Measurements from ENCODE around the gene TMEM138. TPM values are rescaled to one million over a fixed set of nuclear protein-coding genes. Genes with fewer than 3 reads are reported as not detected.

Gene TMEM138
- total and polyA plus RNA-seq, 2 of the 13 experiments (the other 11 are each of a cell fraction or from before 2014, with no cell fraction given), result 43.5 to 61.0 TPM

- TF ChIP-seq ZNF414 (CRISPR knock-in tag; IDR thresholded peaks at IDR 0.05) (peak; percentile 76; the same call in 1 of the 2 replicates), GATAD2A (CRISPR knock-in tag; IDR thresholded peaks at IDR 0.05) (0 out of 2 replicates have a peak, but pooled peaks have one; percentile 33), HNF1B (CRISPR knock-in tag; IDR thresholded peaks at IDR 0.05) (0 out of 2 replicates have a peak, but pooled peaks have one; percentile 41), NFIB (CRISPR knock-in tag; IDR thresholded peaks at IDR 0.05; ENCODE audit: borderline replicate concordance) (0 out of 2 replicates have a peak, but pooled peaks have one; percentile 70), ZNF326 (CRISPR knock-in tag; IDR thresholded peaks at IDR 0.05; ENCODE audit: borderline replicate concordance) (no peak), MLX (CRISPR knock-in tag; IDR thresholded peaks at IDR 0.05) (peak; percentile 26; the same call in 1 of the 2 replicates), GLI4 (CRISPR knock-in tag; IDR thresholded peaks at IDR 0.05; ENCODE audit: borderline replicate concordance) (0 out of 2 replicates have a peak, but pooled peaks have one; percentile 79), ZNF703 (CRISPR knock-in tag; IDR thresholded peaks at IDR 0.05; ENCODE audit: borderline replicate concordance) (peak; percentile 50; the same call in 1 of the 2 replicates), CREBL2 (CRISPR knock-in tag; IDR thresholded peaks at IDR 0.05; ENCODE audit: borderline replicate concordance) (peak; percentile 90; the same call in 1 of the 2 replicates), NFIC (IDR thresholded peaks at IDR 0.05; ENCODE audit: low read length) (no peak), RNF219 (CRISPR knock-in tag; IDR thresholded peaks at IDR 0.05) (no peak), PCBP2 (optimal IDR thresholded peaks at IDR 0.05; ENCODE audit: low read depth, low read length, poor library complexity, severe bottlenecking) (no peak), SUZ12 (IDR thresholded peaks at IDR 0.05; ENCODE audit: low read depth, low read length) (peak; percentile 38), ZBTB14 (CRISPR knock-in tag; IDR thresholded peaks at IDR 0.05) (no peak), ARHGAP35 (CRISPR knock-in tag; IDR thresholded peaks at IDR 0.05; ENCODE audit: borderline replicate concordance) (no peak), SNAPC4 (CRISPR knock-in tag; IDR thresholded peaks at IDR 0.05) (peak; percentile 60)
Measured at GRCh38 chr11:61332797-61333549, 29.2 kb upstream of the TMEM138 start, which contains the start of the genes DDB1 and TKFC (continued).
